Measurements from ENCODE around the gene MAP3K7CL. TPM values are rescaled to one million over a fixed set of nuclear protein-coding genes. Genes with fewer than 3 reads are reported as not detected.

MAP3K7CL gene
- total RNA-seq, 2 donors from 2014 or later = 20.3 to 41.2 TPM

- Histone ChIP-seq H3K4me3 (no peak overlapping the region), H3K27ac (no peak overlapping the region), H3K36me3 (no peaks in the 10 kb centered on the region), H3K9me3 (no peaks in the 10 kb centered on the region), H3K27me3 (replicated peaks; ENCODE audit: insufficient read depth) (no peaks in the 10 kb centered on the region), H3K4me1 (ENCODE audit: control insufficient read depth in 1 of 2, low read depth in 2 of 2) (no peaks in the 10 kb centered on the region)
- ATAC-seq (ENCODE audit: insufficient number of reproducible peaks, low FRiP score, low read depth) = no peak
- no peak for TF ChIP-seq CTCF (IDR thresholded peaks at IDR 0.05)
- no peak for DNase-seq (ENCODE audit: low spot score)
These were observed 14.5 kb upstream of the MAP3K7CL start for GRCh38 chr21:29115899-29116298.

GRCh38 chr21:29117372-29117955 lies 13.0 kb upstream of the MAP3K7CL start:
- Histone ChIP-seq H3K27me3 (replicated peaks; ENCODE audit: insufficient read depth) (no peaks in the 10 kb centered on the region), H3K4me3 (no peak overlapping the region), H3K27ac (no peak overlapping the region), H3K9me3 (no peaks in the 10 kb centered on the region), H3K36me3 (no peaks in the 10 kb centered on the region), H3K4me1 (ENCODE audit: control insufficient read depth in 1 of 2, low read depth in 2 of 2) (no peaks in the 10 kb centered on the region)
- ATAC-seq (ENCODE audit: insufficient number of reproducible peaks, low FRiP score, low read depth) = no peak
- no peak for DNase-seq (ENCODE audit: low spot score)
- TF ChIP-seq CTCF (IDR thresholded peaks at IDR 0.05) = no peak

GRCh38 chr21:29121759-29122158 lies 8.7 kb upstream of the MAP3K7CL start:
- Histone ChIP-seq H3K4me1 (ENCODE audit: control insufficient read depth in 1 of 2, low read depth in 2 of 2) (peaks cover 0 to under 1% of the 10 kb centered on the region in 2 donors), H3K9me3 (no peaks in the 10 kb centered on the region), H3K4me3 (no peak overlapping the region), H3K27ac (no peak overlapping the region), H3K36me3 (no peaks in the 10 kb centered on the region), H3K27me3 (replicated peaks; ENCODE audit: insufficient read depth) (no peaks in the 10 kb centered on the region)
- DNase-seq (ENCODE audit: low spot score) (no peak), ATAC-seq (ENCODE audit: insufficient number of reproducible peaks, low FRiP score, low read depth) (no peak)
- TF ChIP-seq CTCF (IDR thresholded peaks at IDR 0.05) = no peak

GRCh38 chr21:29124645-29125044 lies 5.8 kb upstream of the MAP3K7CL start:
- no peak overlapping the region for H3K27ac ChIP-seq
- no peaks in the 10 kb centered on the region for H3K9me3 ChIP-seq
- ATAC-seq (ENCODE audit: insufficient number of reproducible peaks, low FRiP score, low read depth) (no peak), DNase-seq (ENCODE audit: low spot score) (no peak)
- no peak overlapping the region for H3K4me3 ChIP-seq
- no peaks in the 10 kb centered on the region for H3K27me3 ChIP-seq (replicated peaks; ENCODE audit: insufficient read depth)
- no peak for TF ChIP-seq CTCF (IDR thresholded peaks at IDR 0.05)
- peaks cover 4 to 11% of the 10 kb centered on the region in 2 donors for H3K4me1 ChIP-seq (ENCODE audit: control insufficient read depth in 1 of 2, low read depth in 2 of 2)
- H3K36me3 ChIP-seq = no peaks in the 10 kb centered on the region

GRCh38 chr21:29125191-29125590 lies 5.3 kb upstream of the MAP3K7CL start:
- ATAC-seq (ENCODE audit: insufficient number of reproducible peaks, low FRiP score, low read depth) = no peak
- TF ChIP-seq CTCF (IDR thresholded peaks at IDR 0.05) = no peak
- no peaks in the 10 kb centered on the region for H3K9me3 ChIP-seq
- no peak for DNase-seq (ENCODE audit: low spot score)
- peaks cover 4 to 14% of the 10 kb centered on the region in 2 donors for H3K4me1 ChIP-seq (ENCODE audit: control insufficient read depth in 1 of 2, low read depth in 2 of 2)
- H3K27me3 ChIP-seq (replicated peaks; ENCODE audit: insufficient read depth) = no peaks in the 10 kb centered on the region
- H3K27ac ChIP-seq = no peak overlapping the region
- H3K36me3 ChIP-seq = no peaks in the 10 kb centered on the region
- H3K4me3 ChIP-seq = no peak overlapping the region
